Femur (tissue), 1 donor: ENCODE measurements around the gene HOOK2.
"Not testable (repeated sequence)": the region's sequence is repeated elsewhere in the genome, so short reads cannot be mapped to it uniquely, and the experiment has no call there.

Source experiments
- DNase-seq: peaks from one replicate; pipeline ENCODE4 v3.0.0-alpha.2; 2017

The HOOK2 gene

GRCh38 chr19:12751635-12752034, 23.7 kb downstream of the HOOK2 start, which contains the start of gene BEST2:
BEST2 (plus strand) TSS chr19:12751791; CDS start chr19:12752593, 802 bp downstream.
- DNase-seq: no peak

DNA sequence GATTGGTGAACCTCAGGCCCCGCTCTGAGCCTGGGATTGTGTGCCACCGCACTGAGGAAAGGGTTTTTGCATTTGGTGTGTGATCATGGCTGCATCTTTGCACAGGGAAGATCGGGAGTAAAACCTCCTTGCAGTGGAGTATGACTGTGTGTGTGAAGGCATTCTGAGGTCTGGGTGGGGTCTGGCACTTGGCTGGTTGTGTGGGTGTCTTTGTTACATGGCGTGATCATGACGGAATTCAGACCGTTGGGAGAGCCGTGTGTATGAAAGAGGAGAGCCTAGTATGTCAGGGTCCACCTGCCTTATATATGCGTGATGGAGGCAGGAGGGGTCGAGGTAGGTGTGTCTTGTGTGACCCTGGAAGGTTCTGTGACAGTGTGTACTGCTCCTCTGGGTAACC, 24.5 kb downstream of the HOOK2 start:
- DNase-seq: no peak

DNA sequence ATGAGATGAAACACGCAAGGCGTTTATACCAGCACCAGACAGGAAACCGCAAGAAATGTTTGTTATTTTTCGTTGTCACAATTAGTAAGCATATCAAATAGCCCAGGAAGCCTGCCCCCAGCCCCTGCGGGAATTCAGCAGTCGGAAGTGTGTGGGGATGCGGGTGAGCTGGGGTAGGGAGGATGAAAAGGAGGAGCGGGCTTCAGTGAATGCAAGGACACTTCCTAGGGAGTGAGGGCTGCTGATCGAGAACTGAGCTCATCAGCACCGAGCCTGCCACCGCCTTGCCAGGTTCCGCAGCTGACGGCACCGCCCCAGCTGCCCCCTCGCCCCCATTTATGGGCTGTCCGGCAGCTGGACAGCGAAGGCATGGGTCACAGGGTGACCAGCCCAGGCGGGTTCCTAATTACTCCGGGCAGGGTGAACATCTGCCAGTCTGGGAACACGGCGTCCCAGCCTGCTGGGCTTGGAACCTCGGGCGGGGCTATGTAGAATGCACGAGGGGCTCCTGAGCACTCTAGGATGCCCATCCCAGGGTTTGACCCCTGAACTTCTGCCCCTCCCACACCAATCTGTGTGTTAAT, 25.3 kb downstream of the HOOK2 start:
- DNase-seq: no peak

GRCh38 chr19:12748489-12748888, 26.9 kb downstream of the HOOK2 start:
- DNase-seq: no peak

DNA sequence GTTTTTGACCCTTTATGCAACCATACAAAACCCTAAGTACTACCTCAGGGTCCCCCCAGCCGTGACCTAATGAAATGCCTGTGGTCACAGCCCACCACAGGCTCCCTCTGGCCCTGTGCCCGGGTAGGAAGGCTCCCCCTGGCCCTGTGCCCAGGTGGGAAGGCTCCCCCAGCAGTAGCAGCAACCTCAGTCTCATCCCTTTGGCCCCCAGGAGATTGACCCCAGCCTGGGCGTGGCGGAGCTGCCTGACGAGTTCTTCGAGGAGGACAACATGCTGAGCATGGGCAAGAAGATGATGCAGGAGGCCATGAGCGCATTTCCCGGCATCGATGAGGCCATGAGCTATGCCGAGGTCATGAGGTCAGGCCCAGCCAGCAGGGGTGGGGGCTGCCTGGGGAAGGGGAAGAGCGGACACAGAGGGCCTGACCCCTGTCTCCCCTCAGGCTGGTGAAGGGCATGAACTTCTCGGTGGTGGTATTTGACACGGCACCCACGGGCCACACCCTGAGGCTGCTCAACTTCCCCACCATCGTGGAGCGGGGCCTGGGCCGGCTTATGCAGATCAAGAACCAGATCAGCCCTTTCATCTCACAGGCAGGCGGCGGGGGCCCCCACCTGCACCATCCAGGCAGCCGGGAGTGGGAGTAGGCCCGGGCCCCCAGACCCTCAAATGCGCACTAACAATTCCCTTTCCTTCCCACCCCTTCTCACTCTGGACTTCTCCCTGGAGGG, 30.0 kb downstream of the HOOK2 start:
- DNase-seq: no peak

- no peak for DNase-seq
Measured at GRCh38 chr19:12737835-12738351, 37.5 kb downstream of the HOOK2 start.

GRCh38 chr19:12736995-12737834, 38.1 kb downstream of the HOOK2 start, which contains the start of gene GET3:
GET3 (plus strand) TSS chr19:12737497; CDS start chr19:12737506, 9 bp downstream.
- DNase-seq: peak; percentile 96

DNA sequence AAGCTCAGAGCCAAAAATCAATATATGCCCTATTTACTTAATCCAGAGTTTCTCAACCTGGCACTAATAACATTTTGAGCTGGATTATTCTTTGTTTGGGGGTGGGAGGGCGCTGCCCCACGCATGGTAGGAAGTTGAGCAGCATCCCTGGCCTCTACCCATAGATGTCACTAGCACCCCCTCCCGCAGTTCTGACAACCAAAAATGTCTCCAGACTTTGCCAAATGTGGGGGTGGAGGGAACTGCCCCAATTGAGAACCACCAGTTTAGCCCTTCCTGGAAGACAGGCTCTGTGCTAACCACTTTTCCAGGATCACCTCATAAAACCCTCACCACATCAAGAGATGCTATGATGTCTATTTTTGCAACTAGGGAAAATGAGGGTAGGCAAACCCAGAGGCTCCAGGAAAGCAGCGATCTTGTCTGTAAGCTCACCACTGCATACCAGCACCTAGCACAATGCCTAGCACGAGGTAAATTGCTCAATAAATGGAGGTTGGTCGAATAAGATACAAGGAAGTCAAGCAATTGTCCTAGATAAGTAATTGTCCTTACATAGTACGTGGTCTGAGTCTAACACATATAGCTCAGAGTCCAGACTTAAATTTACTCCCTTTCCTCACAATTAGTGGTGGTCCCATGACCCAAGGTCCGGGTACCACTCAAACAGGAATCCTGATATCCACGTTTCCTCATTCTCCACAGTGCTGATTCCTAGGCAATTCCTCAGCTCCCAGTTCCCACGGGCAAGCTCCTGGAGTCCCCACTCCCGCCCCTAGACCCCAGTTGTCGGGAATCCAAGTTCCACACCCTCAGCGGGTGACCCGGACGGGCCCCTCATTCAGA, 41.8 kb downstream of the HOOK2 start:
- peak; percentile 54 for DNase-seq

DNA sequence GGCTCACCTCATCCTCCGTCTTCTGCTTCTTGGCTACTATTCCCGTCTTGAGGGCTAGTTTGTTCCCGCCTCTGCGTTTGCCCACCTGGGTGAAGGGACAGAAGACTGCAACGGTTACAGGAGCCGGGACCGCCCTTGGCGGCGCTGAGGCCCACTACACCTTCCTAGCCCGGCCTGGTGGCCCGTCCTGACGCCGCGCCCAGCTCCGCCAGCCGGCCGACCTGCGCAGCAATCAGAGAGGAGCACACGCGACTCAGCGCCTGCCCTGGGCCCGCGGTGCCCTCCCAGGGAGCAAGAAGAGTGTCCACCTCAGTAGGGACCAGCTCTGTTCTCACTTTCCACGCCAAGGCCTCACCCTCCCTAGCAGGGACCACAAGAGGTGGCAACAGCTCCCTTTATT, 44.0 kb downstream of the HOOK2 start:
- no peak for DNase-seq

DNA sequence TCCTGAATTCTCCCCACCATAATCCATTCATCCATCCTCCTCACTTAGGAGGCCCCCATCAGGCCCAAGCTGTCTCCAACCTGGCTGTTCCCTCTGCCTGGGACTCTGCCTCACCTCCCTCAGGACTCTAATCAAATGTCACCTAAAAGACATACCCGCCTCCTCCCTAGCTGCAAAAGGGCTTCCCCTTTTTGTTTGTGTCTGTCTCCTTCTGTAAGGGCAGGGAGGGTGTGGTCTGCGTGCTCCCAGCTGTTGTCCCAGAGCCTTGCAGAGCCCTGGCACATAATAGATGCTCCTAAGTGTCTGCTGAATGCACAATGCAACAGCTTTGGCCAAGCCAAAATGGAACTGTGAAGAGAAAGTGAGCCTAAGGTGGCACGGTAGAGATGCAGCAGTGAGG, 45.3 kb downstream of the HOOK2 start:
- DNase-seq: no peak

DNA sequence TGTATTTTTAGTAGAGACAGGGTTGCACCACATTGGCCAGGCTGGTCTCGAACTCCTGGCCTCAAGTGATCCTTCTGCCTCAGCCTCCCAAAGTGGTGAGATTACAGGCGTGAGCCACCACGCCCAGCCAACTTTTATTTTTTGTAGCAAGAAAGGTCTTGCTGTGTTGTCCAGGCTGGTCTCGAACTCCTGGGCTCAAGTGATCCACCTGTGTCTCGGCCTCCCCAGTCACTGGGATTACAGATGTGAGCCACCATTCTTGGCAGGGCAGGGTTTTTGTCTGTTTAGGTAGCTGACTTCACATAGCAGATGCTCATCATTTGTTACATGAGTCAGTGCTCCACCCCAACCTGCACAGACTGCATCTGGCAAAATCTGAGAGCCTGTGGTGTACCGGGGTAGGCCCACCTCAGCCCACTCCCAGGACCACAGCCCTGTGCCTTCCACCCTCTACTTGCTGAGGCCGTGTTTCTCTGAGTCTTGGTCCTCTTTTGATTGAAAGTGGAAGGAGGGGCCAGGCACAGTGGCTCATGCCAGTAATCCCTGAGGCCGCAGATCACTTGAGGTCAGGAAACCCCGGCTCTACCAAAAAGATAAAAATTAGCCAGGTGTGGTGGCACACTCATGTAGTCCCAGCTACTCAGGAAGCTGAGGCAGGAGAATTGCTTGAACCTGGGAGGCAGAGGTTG, 47.5 kb downstream of the HOOK2 start:
- DNase-seq: no peak

GRCh38 chr19:12726988-12727316, 48.4 kb downstream of the HOOK2 start:
- DNase-seq: no peak

DNA sequence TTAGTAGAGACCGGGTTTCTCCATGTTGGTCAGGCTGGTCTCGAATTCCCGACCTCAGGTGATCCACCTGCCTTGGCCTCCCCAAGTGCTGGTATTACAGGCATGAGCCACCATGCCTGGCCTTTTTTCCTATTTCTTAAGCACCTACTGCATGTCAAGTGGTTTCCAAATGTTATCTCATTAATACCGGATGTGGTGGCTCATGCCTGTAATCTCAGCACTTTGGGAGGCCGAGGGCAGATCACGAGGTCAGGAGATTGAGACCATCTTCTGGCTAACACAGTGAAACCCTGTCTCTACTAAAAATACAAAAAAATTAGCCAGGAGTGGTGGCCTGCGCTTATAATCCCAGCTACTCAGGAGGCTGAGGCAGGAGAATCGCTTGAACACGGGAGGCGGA, 49.7 kb downstream of the HOOK2 start:
- not testable (repeated sequence) for DNase-seq

GRCh38 chr19:12723641-12724426, 51.5 kb downstream of the HOOK2 start, which contains the start of gene TNPO2:
TNPO2 (minus strand) TSS chr19:12723932; CDS start chr19:12720977, 2,955 bp downstream.
- DNase-seq: peak; percentile 77

DNA sequence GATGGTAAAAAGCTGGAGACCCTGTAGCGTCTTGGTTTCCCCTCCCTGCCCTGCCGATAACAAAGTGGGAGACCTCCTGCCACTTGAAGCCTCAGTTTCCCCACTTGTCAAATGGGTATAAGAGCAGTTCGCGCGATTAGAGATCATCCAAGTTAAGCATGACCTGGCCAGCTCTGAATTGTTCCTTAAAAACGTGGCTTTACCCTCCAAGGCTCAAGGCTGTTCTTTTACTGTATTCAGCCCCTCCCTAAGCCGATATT, 52.0 kb downstream of the HOOK2 start:
- no peak for DNase-seq

GRCh38 chr19:12722566-12723380, 52.6 kb downstream of the HOOK2 start:
- peak; percentile 98 for DNase-seq

- DNase-seq: peak; percentile 87
Measured at GRCh38 chr19:12721656-12722565, 53.4 kb downstream of the HOOK2 start.

DNA sequence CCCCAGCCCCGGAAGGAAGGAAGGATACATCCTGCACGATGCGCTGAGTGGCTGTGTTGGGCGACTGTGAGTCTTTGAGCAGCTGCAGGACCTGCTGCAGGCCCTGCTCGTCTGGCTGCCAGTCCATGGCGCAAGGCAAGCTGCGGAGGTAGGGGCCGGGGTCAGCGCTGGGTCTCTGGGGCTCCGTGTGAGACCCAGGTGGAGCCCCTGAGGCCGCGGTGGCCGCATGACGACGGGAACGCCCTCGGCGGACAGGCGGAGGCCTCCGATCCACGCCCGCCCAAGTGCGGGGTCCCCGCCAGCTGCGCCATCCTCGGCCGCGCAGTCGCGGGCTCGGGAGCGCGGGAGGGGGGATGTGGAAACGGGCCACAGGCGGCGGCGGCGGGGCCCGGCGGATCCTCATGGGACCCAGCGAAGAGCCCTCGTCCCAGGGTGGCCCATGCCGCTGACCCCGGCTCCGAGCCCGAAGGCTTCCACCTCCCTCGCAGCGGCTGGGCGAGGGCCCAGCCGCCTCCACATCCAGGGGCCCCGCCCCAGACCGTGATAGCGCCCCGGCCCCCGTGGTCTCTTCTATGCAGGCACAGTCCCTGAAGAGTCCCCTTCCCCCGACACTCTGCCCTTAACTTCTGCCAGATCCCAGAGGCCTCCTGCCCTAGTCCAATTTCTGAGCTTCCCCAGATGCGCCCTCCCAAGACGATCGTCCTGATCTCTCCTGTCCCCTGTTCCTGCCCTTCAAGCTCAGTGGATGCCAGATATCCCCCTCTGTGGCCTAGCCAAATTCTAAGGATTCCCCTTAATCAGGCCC, 54.3 kb downstream of the HOOK2 start:
- peak; percentile 39 for DNase-seq
